Naive B cell (primary cell): ENCODE measurements around the gene ABCC8. TPM values are rescaled to one million over a fixed set of nuclear protein-coding genes. Genes with fewer than 3 reads are reported as not detected.

Experiments
- ATAC-seq, 2 donors: fragments of 150-1000 bp; cut with Tn5 transposase; 2 replicates each; pipeline ENCODE4 v1.10.0; 2021; ENCODE audit warnings: low read depth in 2 of 2, mild to moderate bottlenecking in 2 of 2, moderate library complexity in 2 of 2
- DNase-seq: peaks from one replicate; pipeline ENCODE4 v3.0.0; 2022
- H3K27ac Mint-ChIP-seq, 6 donors: one replicate each; pipeline ENCODE4 v1.8.0; 2020 to 2022; ENCODE audit warnings: mild to moderate bottlenecking in 6 of 6, mixed read lengths in 6 of 6, moderate library complexity in 5 of 6, inconsistent platforms in 2 of 6
- H3K27me3 Mint-ChIP-seq, 3 donors: one replicate each; pipeline ENCODE4 v1.8.0; 2021 to 2022; ENCODE audit warnings: mixed read lengths in 3 of 3, mild to moderate bottlenecking in 1 of 3
- H3K36me3 Mint-ChIP-seq, 2 donors: one replicate each; pipeline ENCODE4 v1.8.0; 2020 to 2022; ENCODE audit warnings: mixed read lengths in 2 of 2, inconsistent platforms in 1 of 2, mild to moderate bottlenecking in 1 of 2
- H3K4me1 Mint-ChIP-seq, 3 donors: one replicate each; pipeline ENCODE4 v1.8.0; 2020 to 2022; ENCODE audit warnings: mixed read lengths in 3 of 3, inconsistent platforms in 1 of 3, mild to moderate bottlenecking in 1 of 3, moderate library complexity in 1 of 3
- H3K4me3 Mint-ChIP-seq, 8 donors: one replicate each; pipeline ENCODE4 v1.8.0; 2020 to 2022; ENCODE audit warnings: mild to moderate bottlenecking in 8 of 8, mixed read lengths in 8 of 8, moderate library complexity in 8 of 8, inconsistent platforms in 2 of 8
- H3K9me3 Mint-ChIP-seq, 7 donors: one replicate each; pipeline ENCODE4 v1.8.0; 2020 to 2022; ENCODE audit warnings: mixed read lengths in 7 of 7, mild to moderate bottlenecking in 5 of 7, inconsistent platforms in 2 of 7, moderate library complexity in 1 of 7
- polyA plus RNA-seq, 6 donors: library from polyadenylated mRNA; unstranded; fragments of 300-500 nt; fragmentation: Illumina TruSeq; gene quantifications; one replicate each; pipeline ENCODE4 v1.2.3, GENCODE V29; 2021; ENCODE audit warnings: low read depth in 6 of 6

The ABCC8 gene
- polyA plus RNA-seq, 6 donors from 2014 or later: not detected

DNA sequence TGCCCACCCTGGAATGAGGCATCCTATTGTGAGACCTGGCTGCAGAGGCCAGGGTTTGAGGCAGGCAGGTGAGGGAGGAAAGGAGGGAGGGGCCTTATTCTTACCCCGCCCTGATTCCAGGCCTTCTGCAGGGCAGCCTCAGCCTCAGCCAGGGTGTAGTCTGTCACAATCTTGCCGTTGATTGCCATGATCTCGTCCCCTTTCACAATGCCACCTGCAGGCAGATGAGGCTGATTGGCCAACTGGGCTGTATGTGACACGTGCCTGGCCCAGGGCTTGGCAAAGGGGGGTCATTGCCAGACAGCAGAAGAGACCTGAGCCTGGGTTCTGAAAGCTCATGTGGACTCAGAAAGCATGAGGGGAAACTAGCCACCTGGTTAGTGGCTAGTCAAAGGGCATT, 21.4 kb upstream of the ABCC8 start:
- no peaks in the 10 kb centered on the region for H3K4me1 Mint-ChIP-seq
- peaks cover 0 to 1% (median 0%) of the 10 kb centered on the region in 7 donors for H3K9me3 Mint-ChIP-seq
- no peak for DNase-seq
- H3K36me3 Mint-ChIP-seq: no peaks in the 10 kb centered on the region
- peaks cover 7 to 44% (median 24%) of the 10 kb centered on the region in 3 donors for H3K27me3 Mint-ChIP-seq
- H3K4me3 Mint-ChIP-seq: no peak overlapping the region
- H3K27ac Mint-ChIP-seq: no peak overlapping the region
- ATAC-seq: no peak

- DNase-seq (no peak), ATAC-seq (no peak)
- H3K36me3 Mint-ChIP-seq: no peaks in the 10 kb centered on the region
- peaks cover 7 to 48% (median 27%) of the 10 kb centered on the region in 3 donors for H3K27me3 Mint-ChIP-seq
- H3K4me3 Mint-ChIP-seq: no peak overlapping the region
- no peak overlapping the region for H3K27ac Mint-ChIP-seq
- peaks cover 0 to 1% (median 0%) of the 10 kb centered on the region in 7 donors for H3K9me3 Mint-ChIP-seq
- H3K4me1 Mint-ChIP-seq: no peaks in the 10 kb centered on the region
These were observed 19.8 kb upstream of the ABCC8 start for GRCh38 chr11:17496406-17496805.

GRCh38 chr11:17494019-17494418, 17.4 kb upstream of the ABCC8 start:
- Mint-ChIP-seq H3K36me3 (no peaks in the 10 kb centered on the region), H3K9me3 (peaks cover 0 to 1% (median 0%) of the 10 kb centered on the region in 7 donors), H3K27me3 (peaks cover 21 to 49% (median 34%) of the 10 kb centered on the region in 3 donors), H3K27ac (peak overlapping the region in 1 of 6 donors; percentile 10), H3K4me3 (no peak overlapping the region), H3K4me1 (no peaks in the 10 kb centered on the region)
- ATAC-seq (no peak), DNase-seq (no peak)

GRCh38 chr11:17490938-17491337, 14.3 kb upstream of the ABCC8 start:
- ATAC-seq: no peak
- H3K36me3 Mint-ChIP-seq: no peaks in the 10 kb centered on the region
- H3K27me3 Mint-ChIP-seq: peaks cover 28 to 64% (median 48%) of the 10 kb centered on the region in 3 donors
- H3K4me3 Mint-ChIP-seq: no peak overlapping the region
- DNase-seq: no peak
- H3K9me3 Mint-ChIP-seq: peaks cover 0 to 1% (median 0%) of the 10 kb centered on the region in 7 donors
- H3K4me1 Mint-ChIP-seq: no peaks in the 10 kb centered on the region
- H3K27ac Mint-ChIP-seq: no peak overlapping the region

DNA sequence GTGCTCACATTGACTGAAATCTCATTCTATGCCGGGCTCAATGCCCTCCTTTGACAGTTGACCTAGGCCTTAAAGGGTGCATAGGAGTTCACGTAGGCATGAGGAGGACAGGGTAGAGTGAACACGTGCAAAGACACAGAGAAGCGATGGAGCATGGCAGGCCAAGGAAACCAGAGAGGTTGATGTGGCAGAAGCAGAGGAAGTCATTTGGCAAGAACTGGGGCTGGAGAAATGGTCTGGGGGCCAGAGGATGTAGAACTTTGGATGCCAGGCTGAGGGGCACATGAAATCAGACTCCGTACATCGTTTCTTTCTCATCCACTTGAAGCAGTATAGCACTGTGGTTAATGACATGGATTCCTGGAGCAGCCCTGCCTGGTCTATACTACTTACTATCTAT, 13.6 kb upstream of the ABCC8 start:
- Mint-ChIP-seq H3K27ac (no peak overlapping the region), H3K4me3 (no peak overlapping the region), H3K4me1 (no peaks in the 10 kb centered on the region), H3K27me3 (peaks cover 28 to 59% (median 45%) of the 10 kb centered on the region in 3 donors), H3K9me3 (peaks cover 0 to 1% (median 0%) of the 10 kb centered on the region in 7 donors), H3K36me3 (no peaks in the 10 kb centered on the region)
- DNase-seq: no peak
- ATAC-seq: no peak

GRCh38 chr11:17489751-17490150, 13.1 kb upstream of the ABCC8 start:
- Mint-ChIP-seq H3K9me3 (peaks cover 0 to 1% (median 0%) of the 10 kb centered on the region in 7 donors), H3K4me1 (no peaks in the 10 kb centered on the region), H3K36me3 (no peaks in the 10 kb centered on the region), H3K4me3 (no peak overlapping the region), H3K27ac (no peak overlapping the region), H3K27me3 (peaks cover 28 to 60% (median 45%) of the 10 kb centered on the region in 3 donors)
- no peak for ATAC-seq
- no peak for DNase-seq

GRCh38 chr11:17488563-17488962, 11.9 kb upstream of the ABCC8 start:
- Mint-ChIP-seq H3K4me3 (no peak overlapping the region), H3K4me1 (no peaks in the 10 kb centered on the region), H3K27ac (no peak overlapping the region), H3K36me3 (no peaks in the 10 kb centered on the region), H3K9me3 (peaks cover 2 to 9% (median 4%) of the 10 kb centered on the region in 7 donors), H3K27me3 (peaks cover 25 to 60% (median 53%) of the 10 kb centered on the region in 3 donors)
- ATAC-seq (no peak), DNase-seq (no peak)

DNA sequence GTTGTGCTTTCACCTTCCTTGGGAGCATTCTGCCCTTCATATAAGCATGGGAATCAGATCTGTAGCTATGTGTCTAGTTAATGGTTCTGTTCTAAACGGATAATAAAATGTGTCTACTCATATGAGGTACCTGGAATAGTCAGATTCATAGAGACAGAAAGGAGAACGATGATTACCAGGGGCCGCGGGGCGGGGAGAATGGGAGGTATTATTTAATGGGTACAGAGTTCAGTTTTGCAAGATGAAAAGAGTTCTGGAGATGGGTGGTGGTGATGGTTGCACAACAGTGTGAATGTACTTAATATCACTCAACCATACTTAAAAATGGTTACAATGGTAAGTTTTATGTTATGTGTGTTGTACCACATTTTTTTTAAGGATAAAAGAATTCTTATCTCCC, 10.0 kb upstream of the ABCC8 start:
- Mint-ChIP-seq H3K27me3 (peaks cover 25 to 54% (median 51%) of the 10 kb centered on the region in 3 donors), H3K4me3 (no peak overlapping the region), H3K9me3 (peaks cover 2 to 12% (median 6%) of the 10 kb centered on the region in 7 donors), H3K36me3 (no peaks in the 10 kb centered on the region), H3K27ac (no peak overlapping the region), H3K4me1 (no peaks in the 10 kb centered on the region)
- no peak for ATAC-seq
- no peak for DNase-seq

DNA sequence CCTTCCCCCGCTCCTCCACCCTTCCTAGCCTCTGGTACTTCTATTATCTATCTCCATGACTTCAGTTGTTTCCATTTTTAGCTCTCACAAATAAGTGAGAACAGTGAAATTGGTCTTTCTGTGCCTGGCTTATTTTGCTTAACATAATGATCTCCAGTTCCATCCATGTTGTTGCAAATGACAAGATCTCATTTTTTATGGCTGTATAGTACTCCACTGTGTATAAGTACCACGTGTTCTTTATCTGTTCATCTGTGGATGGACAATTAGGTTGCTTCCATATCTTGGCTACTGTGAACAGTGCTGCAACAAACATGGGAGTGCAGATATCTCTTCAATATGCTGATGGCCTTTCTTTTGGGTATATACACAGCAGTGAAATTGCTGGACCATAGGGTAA, 6.9 kb upstream of the ABCC8 start:
- Mint-ChIP-seq H3K4me3 (no peak overlapping the region), H3K36me3 (no peaks in the 10 kb centered on the region), H3K9me3 (peaks cover 2 to 12% (median 6%) of the 10 kb centered on the region in 7 donors), H3K27ac (no peak overlapping the region), H3K4me1 (no peaks in the 10 kb centered on the region), H3K27me3 (peaks cover 25 to 53% (median 46%) of the 10 kb centered on the region in 3 donors)
- DNase-seq (no peak), ATAC-seq (no peak)

- Mint-ChIP-seq H3K4me1 (no peaks in the 10 kb centered on the region), H3K27ac (no peak overlapping the region), H3K9me3 (peaks cover 2 to 12% (median 6%) of the 10 kb centered on the region in 7 donors), H3K36me3 (no peaks in the 10 kb centered on the region), H3K27me3 (peaks cover 33 to 55% (median 48%) of the 10 kb centered on the region in 3 donors), H3K4me3 (no peak overlapping the region)
- no peak for ATAC-seq
- no peak for DNase-seq
These were observed 5.3 kb upstream of the ABCC8 start for GRCh38 chr11:17481905-17482304.

GRCh38 chr11:17479284-17480214, 2.9 kb upstream of the ABCC8 start:
- Mint-ChIP-seq H3K4me1 (peaks cover 0 to 4% (median 2%) of the 10 kb centered on the region in 3 donors), H3K9me3 (peaks cover 2 to 12% (median 6%) of the 10 kb centered on the region in 7 donors), H3K36me3 (no peaks in the 10 kb centered on the region), H3K27me3 (peaks cover 39 to 75% (median 62%) of the 10 kb centered on the region in 3 donors), H3K27ac (no peak overlapping the region), H3K4me3 (no peak overlapping the region)
- DNase-seq: no peak
- ATAC-seq: no peak

DNA sequence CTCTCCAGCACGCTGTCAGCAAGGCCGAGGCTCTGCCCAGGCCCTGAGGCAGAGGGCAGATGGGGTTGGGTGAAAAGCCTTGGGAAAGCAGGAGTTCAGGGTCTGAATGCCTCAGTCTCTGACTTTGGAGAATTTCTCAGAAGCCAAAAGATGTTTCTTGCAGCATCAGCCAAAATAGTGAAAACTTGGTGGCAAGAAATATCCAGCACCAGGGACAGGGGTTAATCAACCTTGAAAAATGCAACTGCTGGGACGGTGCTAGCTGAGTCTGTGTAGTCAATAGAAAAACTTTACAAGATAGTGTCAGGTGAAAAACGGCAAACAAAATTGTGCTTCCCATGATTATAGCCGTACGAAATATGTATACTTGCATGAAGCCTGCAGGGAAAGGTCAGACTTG, 1.4 kb upstream of the ABCC8 start:
- Mint-ChIP-seq H3K4me3 (no peak overlapping the region), H3K27ac (no peak overlapping the region), H3K9me3 (peaks cover 0 to 1% (median 0%) of the 10 kb centered on the region in 7 donors), H3K4me1 (peaks cover 0 to 4% (median 2%) of the 10 kb centered on the region in 3 donors), H3K27me3 (peaks cover 52 to 78% (median 72%) of the 10 kb centered on the region in 3 donors), H3K36me3 (no peaks in the 10 kb centered on the region)
- no peak for ATAC-seq
- DNase-seq: no peak

DNA sequence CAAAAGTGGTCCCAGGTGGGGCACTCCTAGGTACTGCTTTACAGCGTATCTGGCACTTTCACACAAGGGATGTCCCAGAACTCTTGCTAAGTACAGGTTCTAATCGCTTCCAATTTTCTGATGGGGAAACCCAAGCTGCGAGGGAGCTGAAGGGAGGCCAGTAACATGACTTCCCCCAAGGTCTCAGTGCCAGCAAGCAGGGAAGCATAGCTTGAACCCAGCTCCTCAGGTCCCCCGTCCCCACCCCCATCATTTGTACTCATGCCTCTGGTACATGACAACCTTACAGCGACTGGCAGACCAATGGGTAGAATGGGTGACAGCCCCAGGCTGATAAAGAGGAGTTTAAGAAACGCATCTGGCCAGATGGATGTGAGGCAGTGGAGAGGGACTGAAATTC, 716 bp upstream of the ABCC8 start:
- Mint-ChIP-seq H3K4me3 (no peak overlapping the region), H3K27me3 (peaks cover 52 to 85% (median 72%) of the 10 kb centered on the region in 3 donors), H3K9me3 (no peaks in the 10 kb centered on the region), H3K4me1 (peaks cover 0 to 4% (median 2%) of the 10 kb centered on the region in 3 donors), H3K36me3 (no peaks in the 10 kb centered on the region), H3K27ac (peak overlapping the region in 1 of 6 donors; percentile 7)
- ATAC-seq: no peak
- no peak for DNase-seq

- H3K4me3 Mint-ChIP-seq: no peak overlapping the region
- no peak overlapping the region for H3K27ac Mint-ChIP-seq
- DNase-seq: no peak
- H3K9me3 Mint-ChIP-seq: no peaks in the 10 kb centered on the region
- no peaks in the 10 kb centered on the region for H3K36me3 Mint-ChIP-seq
- no peak for ATAC-seq
- peaks cover 0 to 4% (median 2%) of the 10 kb centered on the region in 3 donors for H3K4me1 Mint-ChIP-seq
- H3K27me3 Mint-ChIP-seq: peaks cover 48 to 85% (median 72%) of the 10 kb centered on the region in 3 donors
These were observed 364 bp upstream of the ABCC8 start for GRCh38 chr11:17477084-17477333.
